ENCODE data around the gene FOXN3. TPM values are rescaled to one million over a fixed set of nuclear protein-coding genes. Genes with fewer than 3 reads are reported as not detected.

FOXN3 gene
- total RNA-seq, 4 donors from 2014 or later: 27.4 to 91.4 (median 39.2) TPM

- Histone ChIP-seq H3K36me3 (peaks cover 0 to 35% (median 0%) of the 10 kb centered on the region in 3 donors), H3K9me3 (no peaks in the 10 kb centered on the region), H3K4me3 (no peak overlapping the region), H3K4me1 (peaks cover 4 to 44% (median 7%) of the 10 kb centered on the region in 3 donors), H3K27me3 (no peaks in the 10 kb centered on the region), H3K27ac (peak overlapping the region in 2 of 4 donors; percentile 3 to 8)
- intact Hi-C loops (cut with DNase I): no loop called here
- DNase-seq: no peak
- 79 to 87% methylated on average over 4 to 5 of the region's 5 CpGs for WGBS, 2 donors
- TF ChIP-seq CTCF (IDR thresholded peaks at IDR 0.05) (no peak), POLR2A (IDR thresholded peaks at IDR 0.05) (no peak)
Measured at GRCh38 chr14:89268514-89268913, 148.5 kb downstream of the FOXN3 start.

GRCh38 chr14:89267656-89268055, 149.4 kb downstream of the FOXN3 start:
- H3K27me3 ChIP-seq: no peaks in the 10 kb centered on the region
- intact Hi-C loops (cut with DNase I): no loop called here
- WGBS, 2 donors: 88 to 92% methylated on average over 5 of the region's 5 CpGs
- H3K27ac ChIP-seq: peak overlapping the region in 1 of 4 donors; percentile 51
- no peak overlapping the region for H3K4me3 ChIP-seq
- no peaks in the 10 kb centered on the region for H3K9me3 ChIP-seq
- peaks cover 0 to 38% (median 0%) of the 10 kb centered on the region in 3 donors for H3K36me3 ChIP-seq
- TF ChIP-seq POLR2A (IDR thresholded peaks at IDR 0.05): no peak
- TF ChIP-seq CTCF (IDR thresholded peaks at IDR 0.05): no peak
- DNase-seq: no peak
- peaks cover 4 to 44% (median 7%) of the 10 kb centered on the region in 3 donors for H3K4me1 ChIP-seq

GRCh38 chr14:89267163-89267562, 149.9 kb downstream of the FOXN3 start:
- peaks cover 4 to 46% (median 7%) of the 10 kb centered on the region in 3 donors for H3K4me1 ChIP-seq
- DNase-seq: no peak
- intact Hi-C loops (cut with DNase I): no loop called here
- peak overlapping the region in 1 of 4 donors; percentile 51 for H3K27ac ChIP-seq
- peaks cover 0 to 38% (median 0%) of the 10 kb centered on the region in 3 donors for H3K36me3 ChIP-seq
- no peaks in the 10 kb centered on the region for H3K9me3 ChIP-seq
- H3K4me3 ChIP-seq: no peak overlapping the region
- WGBS, 2 donors: 91 to 96% methylated on average over 7 of the region's 7 CpGs
- no peaks in the 10 kb centered on the region for H3K27me3 ChIP-seq
- TF ChIP-seq POLR2A (IDR thresholded peaks at IDR 0.05) (no peak), CTCF (IDR thresholded peaks at IDR 0.05) (no peak)

GRCh38 chr14:89266754-89267153, 150.3 kb downstream of the FOXN3 start:
- H3K27me3 ChIP-seq: no peaks in the 10 kb centered on the region
- no peak for TF ChIP-seq POLR2A (IDR thresholded peaks at IDR 0.05)
- no peak for TF ChIP-seq CTCF (IDR thresholded peaks at IDR 0.05)
- peaks cover 0 to 38% (median 0%) of the 10 kb centered on the region in 3 donors for H3K36me3 ChIP-seq
- peak overlapping the region in 1 of 4 donors; percentile 51 for H3K27ac ChIP-seq
- intact Hi-C loops (cut with DNase I): no loop called here
- DNase-seq: no peak
- no peak overlapping the region for H3K4me3 ChIP-seq
- H3K9me3 ChIP-seq: no peaks in the 10 kb centered on the region
- WGBS, 2 donors: 86 to 92% methylated on average over 7 of the region's 7 CpGs
- H3K4me1 ChIP-seq: peaks cover 4 to 48% (median 7%) of the 10 kb centered on the region in 3 donors

- DNase-seq: no peak
- Histone ChIP-seq H3K27ac (no peak overlapping the region), H3K27me3 (no peaks in the 10 kb centered on the region), H3K4me3 (no peak overlapping the region), H3K36me3 (peaks cover 0 to 46% (median 0%) of the 10 kb centered on the region in 3 donors), H3K9me3 (no peaks in the 10 kb centered on the region), H3K4me1 (peaks cover 0 to 35% (median 7%) of the 10 kb centered on the region in 3 donors)
- TF ChIP-seq POLR2A (IDR thresholded peaks at IDR 0.05) (no peak), CTCF (IDR thresholded peaks at IDR 0.05) (no peak)
- intact Hi-C loops (cut with DNase I): no loop called here
- WGBS, 2 donors: 93 to 95% methylated on average over 3 of the region's 4 CpGs
Measured at GRCh38 chr14:89265234-89265633, 151.8 kb downstream of the FOXN3 start.
